SK-N-SH (cell line): ENCODE data around the gene TRNAU1AP.

Source experiments
- CHD2 ChIP-seq: fragments of 150-350 bp; IDR thresholded peaks from 2 replicates; pipeline ENCODE4 v1.6.1; 2018; ENCODE audit warnings: low read length; ENCODE audit not compliant: partially characterized antibody
- CTCF ChIP-seq: fragments of 200-600 bp; sonication (generic); IDR thresholded peaks from 2 replicates; pipeline ENCODE4 v1.6.1; 2017; ENCODE audit warnings: antibody characterized with exemption, mild to moderate bottlenecking, moderate library complexity
- EP300 ChIP-seq, 2 experiments: IDR thresholded peaks; 2 replicates each; pipeline versions ENCODE4 v1.4.0 to v1.6.1; 2012; ENCODE audit warnings: borderline replicate concordance in 1 of 2, low read depth in 1 of 2, low read length in 1 of 2
- GATA2 ChIP-seq: sonication (generic); formaldehyde crosslinking; IDR thresholded peaks from 2 replicates; pipeline ENCODE4 v1.5.0; 2020; ENCODE audit warnings: mild to moderate bottlenecking, missing genetic modification reagents
- MXI1 ChIP-seq: IDR thresholded peaks from 2 replicates; pipeline ENCODE4 v1.6.1; 2012; ENCODE audit warnings: mild to moderate bottlenecking, low read depth, low read length, improper control_type of control experiment
- NFIC ChIP-seq: IDR thresholded peaks from 2 replicates; pipeline ENCODE4 v1.4.0; 2012; ENCODE audit warnings: borderline replicate concordance
- NRF1 ChIP-seq: IDR thresholded peaks from 2 replicates; pipeline ENCODE4 v1.6.1; 2012; ENCODE audit warnings: low read depth, mild to moderate bottlenecking, low read length
- POLR2AphosphoS5 ChIP-seq: IDR thresholded peaks from 2 replicates; pipeline ENCODE4 v1.6.1; 2012; ENCODE audit warnings: low read depth, low read length
- REST ChIP-seq: IDR thresholded peaks from 2 replicates; pipeline ENCODE4 v1.6.1; 2012; ENCODE audit warnings: mild to moderate bottlenecking, low read depth, low read length, moderate library complexity
- USF1 ChIP-seq: IDR thresholded peaks from 2 replicates; pipeline ENCODE4 v1.4.0; 2012; ENCODE audit warnings: low read depth, borderline replicate concordance

GRCh38 chr1:28521502-28522164 lies 31.3 kb upstream of the TRNAU1AP start:
- TF ChIP-seq CTCF (no peak), EP300 (IDR thresholded peaks at IDR 0.05; ENCODE audit: borderline replicate concordance in 1 of 2, low read depth in 1 of 2, low read length in 1 of 2) (no peak), CHD2 (no peak), MXI1 (no peak), GATA2 (no peak), NFIC (no peak), POLR2AphosphoS5 (no peak), NRF1 (no peak), USF1 (no peak), REST (no peak)
